ENCODE data around the gene CDIPT. TPM values are rescaled to one million over a fixed set of nuclear protein-coding genes. Genes with fewer than 3 reads are reported as not detected.

The CDIPT gene
- total RNA-seq, 1 experiment from 2014 or later: 58.3 TPM

GRCh38 chr16:29903590-29903989, 40.6 kb upstream of the CDIPT start:
- TSS peak; percentile 31 for BruUV-seq (replicated peaks)
- ChIA-PET RAD21 (ENCODE audit: low non-redundant PET in 1 of 2, low total read pairs in 2 of 2, uncharacterized antibody in 2 of 2, unreplicated experiment in 2 of 2) (interaction anchor here in 1 of 2 experiments (0.6 kb wide), 1 partner anchor 41 kb away, joined by 3 read pairs; no protein-coding TSS in a partner anchor), POLR2A (no interaction called here), CTCF (no interaction called here)
- ATAC-seq: no peak
- Histone ChIP-seq H3K9ac (ENCODE audit: low read length) (no peak overlapping the region), H2AFZ (ENCODE audit: low read depth, low read length, poor library complexity, severe bottlenecking) (no peak overlapping the region), H3K4me1 (ENCODE audit: control insufficient read depth in 1 of 2, insufficient read depth in 2 of 2, low read length in 2 of 2) (peaks cover 4 to 25% of the 10 kb centered on the region in 2 experiments), H3K9me2 (ENCODE audit: insufficient read depth) (no peaks in the 10 kb centered on the region), H4K20me1 (ENCODE audit: insufficient read depth) (no peaks in the 10 kb centered on the region), H3K36me3 (ENCODE audit: control insufficient read depth in 1 of 2, insufficient read depth in 2 of 2, low read length in 2 of 2) (no peaks in the 10 kb centered on the region), H3K27ac (ENCODE audit: low read depth, low read length) (no peak overlapping the region), H3K4me2 (ENCODE audit: low read length) (no peak overlapping the region), H3K9me3 (ENCODE audit: control insufficient read depth in 1 of 2, insufficient read depth in 1 of 2, low read depth in 1 of 2, low read length in 2 of 2) (no peaks in the 10 kb centered on the region), H3K27me3 (ENCODE audit: insufficient read depth, low read length) (no peaks in the 10 kb centered on the region), H3K4me3 (replicated peaks in 1 of 2; ENCODE audit: low read depth in 1 of 2, low read length in 2 of 2) (no peak overlapping the region), H3K79me2 (ENCODE audit: insufficient read depth, low read length) (no peaks in the 10 kb centered on the region)
- intact Hi-C loops (cut with micrococcal nuclease): no loop called here
- no peak for DNase-seq (ENCODE audit: low read depth, low spot score)
- TF ChIP-seq ELF1 (IDR thresholded peaks at IDR 0.05; ENCODE audit: borderline replicate concordance, low read depth): no peak
- no peak for TF ChIP-seq POLR2A (IDR thresholded peaks at IDR 0.05; ENCODE audit: borderline replicate concordance, extremely low read depth, insufficient read depth, insufficient read length)
- TF ChIP-seq RAD21 (IDR thresholded peaks at IDR 0.05; ENCODE audit: low read depth): no peak
- no peak for TF ChIP-seq EZH2 (IDR thresholded peaks at IDR 0.05)
- no peak for TF ChIP-seq SIN3A (IDR thresholded peaks at IDR 0.05; ENCODE audit: low read depth)
- no peak for TF ChIP-seq ZBTB33 (IDR thresholded peaks at IDR 0.05; ENCODE audit: extremely low read depth, insufficient replicate concordance, low read length)
- TF ChIP-seq MAX (IDR thresholded peaks at IDR 0.05): no peak
- no peak for TF ChIP-seq CTCF (IDR thresholded peaks at IDR 0.05 in 2 of 3, conservative IDR thresholded peaks at IDR 0.05 in 1 of 3; ENCODE audit: borderline replicate concordance in 1 of 3, insufficient read depth in 1 of 3, low read depth in 2 of 3, low read length in 2 of 3)
- no peak for TF ChIP-seq TCF7L2 (IDR thresholded peaks at IDR 0.05; ENCODE audit: borderline replicate concordance, extremely low read depth, insufficient read depth, insufficient read length)
- TF ChIP-seq SP1 (IDR thresholded peaks at IDR 0.05; ENCODE audit: low read depth): no peak
- TF ChIP-seq CEBPB (IDR thresholded peaks at IDR 0.05; ENCODE audit: low read depth): no peak
- no peak for TF ChIP-seq EGR1 (IDR thresholded peaks at IDR 0.05; ENCODE audit: low read depth)
- no peak for TF ChIP-seq EZH2phosphoT487 (IDR thresholded peaks at IDR 0.05; ENCODE audit: borderline replicate concordance)

Measured in HCT116 (cell line).